Activated T-helper 17 cell treated with anti-CD3 and anti-CD28 coated beads, Interleukin-2, amount 50 U/mL, for 72 hours (primary cell): ENCODE results near the gene MAP6D1. TPM values are rescaled to one million over a fixed set of nuclear protein-coding genes. Genes with fewer than 3 reads are reported as not detected.

Experiments
- ATAC-seq: fragments of 150-1000 bp; cut with Tn5 transposase; replicated peaks from 2 replicates; pipeline ENCODE4 v1.10.0; 2021; ENCODE audit warnings: mild to moderate bottlenecking, moderate library complexity
- H3K27ac Mint-ChIP-seq: one replicate; pipeline ENCODE4 v1.8.0; 2022; ENCODE audit warnings: mixed read lengths
- H3K27me3 Mint-ChIP-seq: one replicate; pipeline ENCODE4 v1.8.0; 2022; ENCODE audit warnings: mixed read lengths
- H3K36me3 Mint-ChIP-seq: one replicate; pipeline ENCODE4 v1.8.0; 2022; ENCODE audit warnings: low read depth, mild to moderate bottlenecking, mixed read lengths
- H3K4me1 Mint-ChIP-seq: one replicate; pipeline ENCODE4 v1.8.0; 2022; ENCODE audit warnings: mixed read lengths
- H3K4me3 Mint-ChIP-seq: one replicate; pipeline ENCODE4 v1.8.0; 2022; ENCODE audit warnings: mild to moderate bottlenecking, mixed read lengths
- H3K9me3 Mint-ChIP-seq: one replicate; pipeline ENCODE4 v1.8.0; 2022; ENCODE audit warnings: mixed read lengths
- total RNA-seq, 2 donors: library from RNA; stranded (reverse); gene quantifications; one replicate each; pipeline ENCODE4 v1.2.3, GENCODE V29; 2022

Gene MAP6D1
- total RNA-seq, result 1 to 10 TPM; 1.4 to 2.0 TPM

DNA sequence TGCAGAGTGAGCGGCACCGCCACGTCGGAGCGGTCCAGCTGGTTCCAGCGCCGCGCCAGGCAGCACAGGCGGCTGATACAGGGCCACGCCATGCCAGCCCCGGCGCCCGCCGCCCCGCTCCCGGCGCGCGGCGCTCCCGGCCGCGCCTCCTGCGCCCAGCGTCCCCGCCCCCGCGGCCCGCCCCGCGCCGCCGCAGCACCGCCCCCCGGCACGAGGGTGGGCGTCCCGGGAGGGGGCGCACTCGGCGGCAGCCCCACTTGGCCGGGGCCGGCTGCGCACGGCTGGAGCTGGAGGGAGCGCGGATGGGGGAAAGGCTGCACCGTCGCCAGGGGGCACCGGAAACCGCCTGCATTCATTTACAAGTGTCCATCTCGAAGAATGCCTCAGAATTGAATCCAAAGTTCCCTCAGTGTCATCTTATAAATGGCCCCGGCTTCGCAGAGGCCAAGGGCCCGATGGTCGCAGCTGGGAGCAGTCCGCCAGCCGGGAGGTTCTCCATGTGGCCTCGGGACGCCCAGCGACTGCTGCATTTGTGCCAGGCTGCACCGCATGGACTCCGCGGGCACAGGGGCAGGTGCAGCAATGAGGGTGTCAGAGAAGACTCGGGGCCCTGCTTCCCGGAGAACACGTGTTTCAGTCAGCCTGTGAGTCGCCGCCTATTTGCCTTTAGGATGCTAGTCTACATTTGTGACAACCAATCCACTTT, at the start of gene MAP6D1:
MAP6D1 (minus strand) TSS at position 122 of the 706 bp plus-strand sequence; CDS start at position 92, 30 bp downstream.
- ATAC-seq, result peak; percentile 51
- H3K27me3 Mint-ChIP-seq, result peaks cover 4% of the 10 kb centered on the region
- H3K9me3 Mint-ChIP-seq, result no peaks in the 10 kb centered on the region
- peaks cover 27% of the 10 kb centered on the region for H3K36me3 Mint-ChIP-seq
- peak within 1 kb of the TSS; percentile 84 for H3K4me3 Mint-ChIP-seq
- H3K4me1 Mint-ChIP-seq, result peaks cover 7% of the 10 kb centered on the region
- H3K27ac Mint-ChIP-seq, result peak within 1 kb of the TSS; percentile 62

DNA sequence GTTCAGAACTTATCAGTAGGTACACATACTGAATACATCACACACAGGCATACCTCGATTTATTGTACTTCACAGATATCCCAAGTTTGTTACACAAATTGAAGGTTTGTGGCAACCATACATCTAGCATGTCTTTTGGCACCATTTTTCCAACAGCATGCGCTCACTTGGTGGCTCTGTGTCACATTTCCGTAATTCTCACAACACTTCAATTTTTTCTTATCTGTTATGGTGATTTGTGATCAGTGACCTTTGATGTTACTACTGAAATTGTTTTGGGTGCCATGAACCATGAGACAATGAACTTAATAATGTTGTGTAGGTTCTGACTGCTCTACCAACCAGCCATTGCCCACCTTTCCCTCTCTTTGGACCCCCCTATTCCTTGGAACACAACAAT, 48.5 kb upstream of the MAP6D1 start:
- Mint-ChIP-seq H3K27me3 (no peaks in the 10 kb centered on the region), H3K27ac (no peak overlapping the region), H3K4me1 (peaks cover 22% of the 10 kb centered on the region), H3K36me3 (peaks cover 53% of the 10 kb centered on the region), H3K4me3 (no peak overlapping the region), H3K9me3 (no peaks in the 10 kb centered on the region)
- ATAC-seq, result no peak

DNA sequence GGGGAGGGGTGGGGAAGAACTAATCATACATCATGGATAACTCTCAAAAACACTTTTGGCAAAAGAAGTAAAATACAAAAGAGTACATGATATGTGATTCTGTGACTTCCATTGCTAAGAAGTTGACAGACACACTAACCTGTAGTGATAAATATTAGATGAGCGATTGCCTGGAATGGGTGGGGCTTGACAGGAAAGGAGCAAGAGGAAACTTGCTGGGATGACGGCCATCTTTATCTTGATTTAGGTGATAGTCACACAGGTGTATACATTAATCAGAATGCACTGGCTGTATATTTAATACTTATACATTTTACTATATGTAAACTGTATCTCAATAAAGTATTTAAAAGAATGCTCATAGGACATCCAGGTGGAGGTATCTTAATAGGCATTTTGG, 46.2 kb upstream of the MAP6D1 start:
- ATAC-seq, result no peak
- no peaks in the 10 kb centered on the region for H3K9me3 Mint-ChIP-seq
- H3K27me3 Mint-ChIP-seq, result no peaks in the 10 kb centered on the region
- H3K4me3 Mint-ChIP-seq, result no peak overlapping the region
- H3K4me1 Mint-ChIP-seq, result peaks cover 15% of the 10 kb centered on the region
- H3K36me3 Mint-ChIP-seq, result peaks cover 53% of the 10 kb centered on the region
- no peak overlapping the region for H3K27ac Mint-ChIP-seq

DNA sequence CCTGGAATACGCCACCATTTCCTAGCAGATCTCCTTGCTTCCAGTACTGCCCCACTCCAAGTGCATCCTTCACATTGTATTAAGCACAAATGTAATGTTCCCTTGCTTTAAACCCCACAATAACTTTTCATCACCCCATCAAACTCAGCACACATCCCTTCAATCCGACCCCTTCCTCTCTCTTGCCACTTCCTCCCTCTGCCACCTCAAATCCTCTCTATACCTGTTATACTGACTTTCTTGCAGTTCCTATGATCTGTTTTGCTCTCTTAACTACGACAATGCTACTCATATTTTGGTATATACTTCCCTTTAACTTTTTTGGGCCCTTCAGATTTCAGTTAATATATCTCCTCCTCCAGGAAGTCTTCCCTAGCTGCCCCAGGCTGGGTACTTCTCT, 45.2 kb upstream of the MAP6D1 start:
- no peaks in the 10 kb centered on the region for H3K9me3 Mint-ChIP-seq
- peaks cover 55% of the 10 kb centered on the region for H3K36me3 Mint-ChIP-seq
- H3K27ac Mint-ChIP-seq, result peak overlapping the region; percentile 6
- H3K4me3 Mint-ChIP-seq, result no peak overlapping the region
- H3K27me3 Mint-ChIP-seq, result no peaks in the 10 kb centered on the region
- peaks cover 14% of the 10 kb centered on the region for H3K4me1 Mint-ChIP-seq
- ATAC-seq, result no peak

DNA sequence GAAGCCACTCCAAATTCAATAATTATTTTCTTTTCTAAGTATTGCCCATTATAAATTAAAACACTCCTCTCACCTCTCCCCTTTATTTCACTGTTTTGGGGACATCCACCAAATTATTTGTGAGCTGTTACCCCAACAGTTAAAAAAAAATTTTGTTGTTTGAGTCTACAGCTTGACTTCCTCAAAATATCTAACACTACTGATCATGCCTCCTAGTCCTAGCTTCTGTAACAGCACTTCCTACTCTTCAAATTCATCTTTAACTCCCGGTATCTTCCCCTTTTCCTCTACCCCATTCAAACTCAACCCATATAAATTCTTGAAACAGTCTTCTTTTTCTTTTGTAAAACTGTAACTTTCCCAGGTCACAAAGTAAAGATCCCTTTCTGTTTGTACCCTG, 43.4 kb upstream of the MAP6D1 start:
- no peaks in the 10 kb centered on the region for H3K27me3 Mint-ChIP-seq
- ATAC-seq, result no peak
- no peak overlapping the region for H3K4me3 Mint-ChIP-seq
- H3K9me3 Mint-ChIP-seq, result no peaks in the 10 kb centered on the region
- peaks cover 11% of the 10 kb centered on the region for H3K4me1 Mint-ChIP-seq
- peaks cover 61% of the 10 kb centered on the region for H3K36me3 Mint-ChIP-seq
- no peak overlapping the region for H3K27ac Mint-ChIP-seq

DNA sequence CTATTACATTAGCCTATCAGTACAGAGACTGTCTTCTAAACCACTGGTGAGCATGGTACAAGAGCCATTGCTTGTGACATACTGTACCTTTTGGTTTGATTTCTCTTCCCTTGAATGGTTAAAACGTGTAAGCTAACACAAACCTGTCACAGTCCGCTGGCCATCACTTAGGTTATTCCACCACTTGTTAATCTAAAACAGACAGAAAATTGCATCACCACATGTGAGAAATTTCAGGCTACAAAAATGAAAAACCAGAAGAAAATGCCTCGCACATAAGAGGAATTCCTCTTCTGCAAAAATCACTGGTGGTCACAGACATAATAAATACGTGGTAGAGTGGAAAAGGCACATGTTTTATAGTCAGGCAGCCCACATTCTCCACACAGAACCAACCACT, 37.2 kb upstream of the MAP6D1 start:
- Mint-ChIP-seq H3K27me3 (no peaks in the 10 kb centered on the region), H3K36me3 (peaks cover 97% of the 10 kb centered on the region), H3K9me3 (no peaks in the 10 kb centered on the region), H3K27ac (no peak overlapping the region), H3K4me3 (no peak overlapping the region), H3K4me1 (no peaks in the 10 kb centered on the region)
- ATAC-seq, result no peak

DNA sequence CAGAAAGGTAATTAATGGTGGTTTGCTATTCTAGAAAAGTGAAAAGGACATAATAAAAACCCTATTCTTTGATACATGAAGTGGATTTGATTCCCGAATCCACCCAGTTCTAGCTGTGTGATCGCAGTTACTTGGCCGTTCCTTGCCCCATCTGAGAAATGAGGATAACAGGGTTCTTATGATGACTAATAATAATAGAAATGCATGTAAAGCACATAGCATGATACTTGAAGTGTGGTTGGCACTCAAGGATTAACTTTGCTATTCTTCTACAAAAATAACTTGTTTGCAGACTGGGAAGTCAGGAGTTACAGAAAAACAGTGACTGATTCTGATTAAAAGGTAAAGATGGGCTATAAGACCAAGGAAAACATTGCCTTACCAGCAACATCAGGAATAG, 32.5 kb upstream of the MAP6D1 start:
- Mint-ChIP-seq H3K27me3 (no peaks in the 10 kb centered on the region), H3K9me3 (no peaks in the 10 kb centered on the region), H3K27ac (peak overlapping the region; percentile 22), H3K36me3 (peaks cover 93% of the 10 kb centered on the region), H3K4me3 (no peak overlapping the region), H3K4me1 (no peaks in the 10 kb centered on the region)
- ATAC-seq, result no peak

DNA sequence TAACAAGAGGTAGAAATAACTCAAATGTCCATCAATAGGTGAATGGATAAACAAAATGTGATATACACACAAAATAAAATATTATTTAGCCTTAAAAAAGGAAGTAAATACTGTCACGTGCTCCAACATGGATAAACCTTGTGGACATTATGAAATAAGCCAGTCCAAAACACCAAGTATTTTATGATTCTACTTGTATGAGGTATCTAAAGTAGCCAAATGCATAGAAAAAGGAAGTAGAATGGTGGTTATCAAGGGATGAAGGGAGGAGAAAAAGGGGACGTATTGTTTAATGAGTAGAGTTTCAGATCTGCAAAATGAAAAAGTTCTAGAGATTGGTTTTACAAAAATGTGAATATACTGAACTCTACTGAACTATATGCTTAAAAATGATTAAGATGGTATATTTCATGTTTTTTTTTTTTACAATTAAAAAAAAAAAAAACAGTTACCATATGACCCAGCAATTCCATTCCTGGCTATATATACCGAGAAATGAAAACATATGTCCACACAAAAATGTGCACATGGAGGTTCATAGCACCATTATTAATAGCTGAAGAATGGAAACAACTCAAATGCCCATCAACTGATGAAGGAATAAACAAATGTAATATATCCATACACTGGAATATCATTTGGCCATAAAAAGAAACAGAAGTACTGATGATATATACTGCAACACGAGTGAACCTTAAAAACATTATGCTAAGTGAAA, 29.1 kb upstream of the MAP6D1 start:
- Mint-ChIP-seq H3K36me3 (peaks cover 93% of the 10 kb centered on the region), H3K27ac (no peak overlapping the region), H3K9me3 (no peaks in the 10 kb centered on the region), H3K4me3 (no peak overlapping the region), H3K27me3 (no peaks in the 10 kb centered on the region), H3K4me1 (no peaks in the 10 kb centered on the region)
- no peak for ATAC-seq

DNA sequence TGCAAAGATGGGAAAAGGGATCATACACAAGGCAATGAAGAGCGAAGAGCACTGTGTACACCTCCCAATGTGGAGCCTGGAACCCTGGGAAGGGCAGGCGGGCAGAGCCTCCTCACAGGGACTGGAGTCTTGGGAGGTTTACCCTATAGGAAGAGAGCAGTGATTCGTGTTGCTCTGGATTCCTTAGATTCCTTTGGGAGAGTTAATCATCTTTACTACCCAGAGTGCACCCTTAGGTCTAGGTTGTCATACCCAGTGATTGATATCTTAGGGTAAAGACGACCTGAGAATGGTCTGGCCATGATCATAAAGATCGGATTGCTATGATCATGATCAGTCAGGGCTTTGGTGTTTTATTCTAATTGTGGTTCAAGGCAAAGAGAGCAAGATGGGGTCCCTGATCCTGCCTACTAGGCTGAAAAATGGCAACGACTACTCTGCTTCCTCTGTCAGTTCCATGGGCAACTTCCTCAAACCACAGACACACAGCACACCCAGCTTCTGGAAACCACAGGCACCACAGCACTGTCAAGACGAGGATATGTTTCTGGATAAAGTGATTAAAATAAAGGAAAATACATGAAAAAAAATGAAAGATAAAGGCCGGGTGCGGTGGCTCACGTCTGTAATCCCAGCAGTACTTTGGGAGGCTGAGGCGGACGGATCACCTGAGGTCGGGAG, 20.4 kb upstream of the MAP6D1 start:
- Mint-ChIP-seq H3K9me3 (no peaks in the 10 kb centered on the region), H3K27me3 (no peaks in the 10 kb centered on the region), H3K27ac (peak overlapping the region; percentile 47), H3K4me3 (no peak overlapping the region), H3K4me1 (no peaks in the 10 kb centered on the region), H3K36me3 (peaks cover 97% of the 10 kb centered on the region)
- ATAC-seq, result no peak

DNA sequence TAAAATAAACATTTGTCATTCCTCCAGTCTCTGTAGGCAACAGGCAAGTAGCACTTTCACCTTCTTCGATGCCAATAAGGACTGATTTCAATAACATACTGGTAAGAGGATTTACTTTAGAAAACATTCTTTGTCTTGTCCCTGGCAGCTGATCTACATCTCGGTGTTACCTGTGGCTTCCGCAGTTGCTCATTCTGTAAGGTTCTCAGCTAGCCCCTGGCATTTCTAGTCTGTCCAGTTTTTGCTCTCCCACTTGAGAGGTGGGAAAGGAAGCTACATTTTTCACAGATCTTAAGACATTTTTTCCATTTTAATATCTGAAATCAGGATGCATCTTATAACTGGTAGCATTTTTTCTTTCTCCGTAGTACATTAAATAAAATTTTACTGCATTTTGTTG, 19.7 kb upstream of the MAP6D1 start:
- Mint-ChIP-seq H3K27ac (peak overlapping the region; percentile 47), H3K36me3 (peaks cover 97% of the 10 kb centered on the region)

DNA sequence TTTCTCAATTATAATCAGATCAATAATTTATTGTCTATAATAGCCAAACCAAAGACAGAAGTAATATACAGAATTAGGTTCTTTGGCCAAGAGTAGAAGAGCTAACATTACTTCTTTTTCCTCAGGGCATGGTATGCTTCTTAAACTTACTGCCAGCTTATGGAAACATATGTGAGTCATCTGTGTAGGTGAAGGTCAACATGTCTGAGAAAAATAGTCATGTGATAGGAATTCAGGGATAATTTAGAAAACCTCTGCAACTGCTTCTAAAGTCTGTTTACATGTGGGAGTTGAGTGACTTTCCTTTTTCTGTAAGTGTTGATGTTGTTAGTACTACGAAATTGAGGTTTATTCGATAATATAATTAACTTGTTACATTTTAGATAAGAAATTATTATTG, 19.2 kb upstream of the MAP6D1 start:
- no peaks in the 10 kb centered on the region for H3K9me3 Mint-ChIP-seq
- H3K27me3 Mint-ChIP-seq, result no peaks in the 10 kb centered on the region
- peak; percentile 75 for ATAC-seq
- peaks cover 97% of the 10 kb centered on the region for H3K36me3 Mint-ChIP-seq
- H3K27ac Mint-ChIP-seq, result peak overlapping the region; percentile 44
- no peak overlapping the region for H3K4me3 Mint-ChIP-seq
- H3K4me1 Mint-ChIP-seq, result no peaks in the 10 kb centered on the region

More for the DNA sequence above, 19.7 kb upstream of the MAP6D1 start:
- Mint-ChIP-seq H3K27me3 (no peaks in the 10 kb centered on the region), H3K9me3 (no peaks in the 10 kb centered on the region), H3K4me1 (no peaks in the 10 kb centered on the region), H3K4me3 (no peak overlapping the region)
- ATAC-seq, result no peak

DNA sequence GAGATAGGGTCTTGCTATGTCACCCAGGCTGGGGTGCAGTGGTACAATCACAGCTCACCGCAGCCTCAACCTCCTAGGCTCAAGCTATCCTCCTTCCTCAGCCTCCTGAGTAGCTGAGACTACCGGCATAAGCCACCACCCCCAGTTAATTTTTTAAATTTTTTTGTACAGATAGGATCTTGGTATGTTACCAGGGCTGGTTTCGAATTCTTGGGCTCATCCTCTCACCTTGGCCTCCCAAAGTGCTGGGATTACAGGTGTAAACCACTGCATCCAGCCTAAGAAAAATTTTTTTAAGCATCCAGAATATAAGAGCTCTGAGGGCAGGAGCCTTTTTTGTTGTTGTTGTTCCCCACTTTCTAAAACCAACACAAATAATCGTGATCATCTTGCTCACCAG, 14.4 kb upstream of the MAP6D1 start:
- H3K27ac Mint-ChIP-seq, result no peak overlapping the region
- no peak for ATAC-seq
- peaks cover 92% of the 10 kb centered on the region for H3K36me3 Mint-ChIP-seq
- H3K4me3 Mint-ChIP-seq, result no peak overlapping the region
- H3K4me1 Mint-ChIP-seq, result no peaks in the 10 kb centered on the region
- no peaks in the 10 kb centered on the region for H3K9me3 Mint-ChIP-seq
- H3K27me3 Mint-ChIP-seq, result no peaks in the 10 kb centered on the region

DNA sequence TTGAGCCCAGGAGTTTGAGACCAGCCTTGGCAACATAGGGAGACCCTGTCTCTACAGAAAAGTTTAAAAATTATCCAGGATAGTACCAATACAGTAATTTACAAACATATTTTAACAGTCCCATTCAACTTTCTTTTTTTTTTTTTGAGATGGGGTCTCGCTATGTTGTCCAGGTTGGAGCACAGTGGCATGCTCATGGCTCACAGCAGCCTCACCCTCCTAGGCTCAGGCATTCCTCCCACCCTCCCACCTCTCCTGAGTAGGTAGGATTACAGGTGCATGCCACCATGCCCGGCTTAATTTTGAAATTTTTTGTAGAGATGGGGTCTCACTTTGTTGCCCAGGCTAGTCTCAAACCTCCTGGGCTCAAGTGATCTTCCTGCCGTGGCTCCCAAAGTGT, 12.5 kb upstream of the MAP6D1 start:
- no peaks in the 10 kb centered on the region for H3K9me3 Mint-ChIP-seq
- no peak overlapping the region for H3K4me3 Mint-ChIP-seq
- peak overlapping the region; percentile 29 for H3K27ac Mint-ChIP-seq
- H3K27me3 Mint-ChIP-seq, result no peaks in the 10 kb centered on the region
- ATAC-seq, result no peak
- no peaks in the 10 kb centered on the region for H3K4me1 Mint-ChIP-seq
- H3K36me3 Mint-ChIP-seq, result peaks cover 92% of the 10 kb centered on the region

DNA sequence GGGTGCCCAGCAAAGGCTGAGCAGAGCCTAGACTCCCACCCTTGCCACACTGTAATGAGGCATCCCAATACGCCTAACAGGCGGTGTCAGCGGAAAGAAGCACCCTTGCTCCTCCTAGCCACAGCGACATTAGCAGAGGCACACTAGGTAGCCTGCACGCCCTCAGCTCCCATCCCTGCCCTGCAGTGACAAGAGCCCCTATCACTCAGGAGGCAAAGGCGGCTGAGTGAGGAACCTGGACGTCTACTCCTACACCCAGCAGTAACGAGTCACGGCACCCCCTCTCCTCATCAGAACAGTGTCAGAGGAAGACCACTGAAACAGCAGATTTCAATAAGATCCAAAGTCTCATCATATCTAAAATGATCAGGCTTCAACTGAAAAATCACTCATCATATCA, 12.0 kb upstream of the MAP6D1 start:
- no peaks in the 10 kb centered on the region for H3K4me1 Mint-ChIP-seq
- H3K27ac Mint-ChIP-seq, result peak overlapping the region; percentile 29
- H3K4me3 Mint-ChIP-seq, result no peak overlapping the region
- peak; percentile 46 for ATAC-seq
- no peaks in the 10 kb centered on the region for H3K27me3 Mint-ChIP-seq
- H3K36me3 Mint-ChIP-seq, result peaks cover 92% of the 10 kb centered on the region
- H3K9me3 Mint-ChIP-seq, result no peaks in the 10 kb centered on the region

DNA sequence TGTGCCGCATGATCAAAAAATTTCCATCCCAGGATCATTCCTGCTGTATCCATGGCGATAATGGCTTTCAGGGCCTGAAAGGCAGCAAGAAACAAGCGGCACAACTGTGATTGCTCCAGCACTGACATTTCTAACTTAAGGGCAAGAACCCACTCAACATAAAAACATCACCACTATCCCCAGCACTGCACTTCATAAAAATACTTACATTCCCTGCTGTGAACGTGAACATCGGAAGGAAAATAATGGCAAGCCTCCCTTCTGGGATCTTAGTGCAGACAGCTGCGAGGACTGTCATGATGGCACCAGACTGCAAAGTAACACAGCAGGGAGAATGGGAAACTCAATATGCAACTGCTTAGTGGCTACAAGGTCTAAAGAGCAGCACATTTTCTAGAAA, 8.1 kb upstream of the MAP6D1 start:
- no peaks in the 10 kb centered on the region for H3K4me1 Mint-ChIP-seq
- no peak for ATAC-seq
- no peak overlapping the region for H3K27ac Mint-ChIP-seq
- H3K27me3 Mint-ChIP-seq, result no peaks in the 10 kb centered on the region
- H3K36me3 Mint-ChIP-seq, result peaks cover 90% of the 10 kb centered on the region
- H3K9me3 Mint-ChIP-seq, result no peaks in the 10 kb centered on the region
- no peak overlapping the region for H3K4me3 Mint-ChIP-seq
